Ovary (tissue), 9 donors: ENCODE results near the gene STARD9. TPM values are rescaled to one million over a fixed set of nuclear protein-coding genes. Genes with fewer than 3 reads are reported as not detected.

ENCODE experiments used
- DNase-seq, 5 donors: peaks; one replicate each; pipeline ENCODE4 v3.0.0-alpha.2; 2019 to 2020
- H3K27ac ChIP-seq, 2 donors: fragments of 200-600 bp; one replicate each; pipeline versions ENCODE4 v1.5.1 to v1.8.0; 2019 to 2022
- H3K27me3 ChIP-seq: fragments of 200-600 bp; one replicate; pipeline ENCODE4 v1.8.0; 2022
- H3K36me3 ChIP-seq: fragments of 200-600 bp; sonication (generic); one replicate; pipeline ENCODE4 v1.5.1; 2019
- H3K4me1 ChIP-seq: one replicate; pipeline ENCODE4 v1.8.1; 2013; ENCODE audit warnings: mild to moderate bottlenecking, moderate library complexity; ENCODE audit not compliant: insufficient read depth
- H3K4me3 ChIP-seq: fragments of 200-600 bp; sonication (generic); one replicate; pipeline ENCODE4 v1.5.1; 2017
- H3K9me3 ChIP-seq, 2 donors: fragments of 200-600 bp in 1 of 2; sonication (generic) in 1 of 2; one replicate each; pipeline versions ENCODE4 v1.5.1 to v1.8.1; 2013 to 2019; ENCODE audit warnings: mild to moderate bottlenecking in 1 of 2, moderate library complexity in 1 of 2
- CTCF ChIP-seq, 3 donors: fragments of 450-650 bp in 2 of 3; fragments of 200-600 bp in 1 of 3; IDR thresholded peaks; one replicate each; pipeline versions ENCODE4 v1.5.1 to v1.8.0; 2016 to 2022; ENCODE audit warnings: antibody characterized with exemption in 3 of 3, mild to moderate bottlenecking in 1 of 3
- EP300 ChIP-seq: sonication (generic); formaldehyde crosslinking; IDR thresholded peaks from one replicate; pipeline ENCODE4 v1.6.1; 2017; ENCODE audit warnings: antibody characterized with exemption
- POLR2A ChIP-seq: fragments of 450-650 bp; IDR thresholded peaks from one replicate; pipeline ENCODE4 v1.6.1; 2017; ENCODE audit warnings: antibody characterized with exemption, mild to moderate bottlenecking, moderate library complexity
- WGBS, 3 donors: extraction: QIAGEN DNeasy Blood & Tissue Kit in 1 of 3; methylation state at CpG; one replicate each; pipeline versions ENCODE4 v1.1.5 to v1.1.7; 2013 to 2017; 5-methylcytosine and 5-hydroxymethylcytosine counted together
- intact Hi-C, 4 donors: fragments of 100-400 bp; cut with DNase I; formaldehyde crosslinking; loops; one replicate each; pipeline versions ENCODE4 v1.11.0 to v1.15.1; 2022 to 2023
- polyA plus RNA-seq, 2 donors: library from polyadenylated mRNA; stranded (reverse); fragments of 200-250 nt in 1 of 2; fragments of 350-450 nt in 1 of 2; fragmentation: Illumina TruSeq in 1 of 2; extraction: RNeasy Lipid Tissue Mini Kit (QIAGEN cat#74804) in 1 of 2; gene quantifications; one replicate each; pipeline ENCODE4 v1.2.3, GENCODE V29; 2013 to 2014
- total RNA-seq, 7 donors: library from RNA; depleted of rRNA in 2 of 7; stranded (reverse); fragments of >200 nt in 2 of 7; fragmentation: NEBNext Ultra II Directional in 3 of 7; extraction: Animal tissue kit (Norgen Biotek cat#: 25700) in 3 of 7; gene quantifications; one replicate each; pipeline versions ENCODE4 v1.1.0 to v1.2.4, GENCODE V29; 2016 to 2023
- donor health status: DM: no; HTN: no; CAD: no; lungs with moderate emphysema.
- donor health status: DM: no; HTN: no; CAD: no.
- donor health status: Bipolar disorder and iron deficiency.
- donor health status: DM: yes; HTN: yes; CAD: no.
- donor health status: DM: no; HTN: no; CAD: no.
- donor health status: DM: yes; HTN: yes; CAD: no.

Gene STARD9
- total and polyA plus RNA-seq, 9 donors, result 11.3 to 40.3 (median 29.4) TPM

DNA sequence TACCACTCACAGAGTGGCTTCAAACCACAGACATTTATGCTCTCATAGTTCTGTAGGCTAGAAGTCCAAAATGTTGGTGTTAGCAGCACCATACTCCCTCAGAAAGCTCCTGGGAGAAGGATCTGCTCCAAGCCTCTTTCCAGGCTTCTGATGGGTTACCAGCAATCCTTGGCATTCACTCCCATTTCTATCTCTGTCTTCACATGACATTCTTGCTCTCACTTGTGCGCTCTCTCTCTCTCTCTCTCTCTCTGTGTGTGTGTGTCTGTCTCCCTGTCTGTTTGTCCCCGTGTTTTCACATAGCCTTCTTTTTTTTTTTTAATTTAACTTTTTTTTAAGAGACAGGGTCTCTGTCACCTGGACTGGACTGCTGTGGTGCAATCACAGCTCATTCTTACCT is 135.3 kb downstream of the STARD9 start:
- Histone ChIP-seq H3K9me3 (no peaks in the 10 kb centered on the region), H3K4me3 (no peak overlapping the region), H3K36me3 (no peaks in the 10 kb centered on the region), H3K4me1 (no peaks in the 10 kb centered on the region), H3K27me3 (no peaks in the 10 kb centered on the region), H3K27ac (no peak overlapping the region)
- WGBS, 3 donors, result 77 to 85% (median 80%) methylated on average over 2 of the region's 2 CpGs
- no peak for TF ChIP-seq EP300
- DNase-seq, result no peak
- intact Hi-C loops, result no loop called here

DNA sequence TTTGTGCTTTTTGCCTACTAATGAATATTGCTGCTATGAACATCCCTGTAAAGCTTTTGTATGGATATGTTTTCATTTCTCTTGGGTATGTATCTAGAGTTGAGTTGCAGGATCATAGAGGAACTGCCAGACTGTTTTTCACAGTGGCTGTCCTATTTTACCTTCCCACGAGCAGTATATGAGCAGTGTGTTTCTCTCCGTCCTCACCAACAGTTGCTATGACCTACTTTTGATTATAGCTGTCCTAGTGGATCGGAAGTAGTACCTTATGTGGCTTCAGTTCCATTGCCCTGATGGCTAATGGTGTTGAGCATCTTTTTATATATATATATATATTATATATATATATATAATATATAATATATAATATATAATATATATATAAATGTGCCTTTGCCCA is 136.3 kb downstream of the STARD9 start:
- Histone ChIP-seq H3K27ac (no peak overlapping the region), H3K4me1 (no peaks in the 10 kb centered on the region), H3K4me3 (no peak overlapping the region), H3K9me3 (no peaks in the 10 kb centered on the region), H3K27me3 (no peaks in the 10 kb centered on the region), H3K36me3 (no peaks in the 10 kb centered on the region)
- TF ChIP-seq CTCF (IDR thresholded peaks at IDR 0.05) (no peak), EP300 (no peak), POLR2A (no peak)
- 92 to 95% (median 92%) methylated on average over 3 of the region's 3 CpGs for WGBS, 3 donors
- DNase-seq, result no peak
- intact Hi-C loops, result no loop called here

DNA sequence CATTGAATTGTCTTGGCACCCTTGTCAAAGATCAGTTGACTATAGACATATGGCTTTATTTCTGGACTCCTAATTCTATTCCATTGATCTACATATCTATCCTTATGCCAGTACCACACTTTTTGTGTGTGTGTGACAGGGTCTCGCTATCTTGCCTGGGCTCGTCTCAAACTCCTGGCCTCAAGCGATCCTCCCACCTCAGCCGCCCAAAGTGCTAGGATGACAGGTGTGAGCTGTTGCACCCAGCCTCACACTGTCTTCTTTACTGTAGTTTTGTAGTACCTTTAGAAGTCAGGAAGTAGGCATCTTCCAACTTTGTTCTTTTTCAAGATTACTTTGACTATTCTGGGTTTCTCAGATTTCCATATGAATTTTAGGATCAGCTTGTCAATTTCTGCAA is 137.2 kb downstream of the STARD9 start:
- 92 to 97% (median 94%) methylated on average over 4 of the region's 4 CpGs for WGBS, 3 donors
- Histone ChIP-seq H3K27me3 (no peaks in the 10 kb centered on the region), H3K4me3 (no peak overlapping the region), H3K4me1 (no peaks in the 10 kb centered on the region), H3K9me3 (no peaks in the 10 kb centered on the region), H3K36me3 (no peaks in the 10 kb centered on the region), H3K27ac (no peak overlapping the region)
- TF ChIP-seq POLR2A (no peak), CTCF (IDR thresholded peaks at IDR 0.05) (no peak), EP300 (no peak)
- DNase-seq, result no peak
- intact Hi-C loops, result no loop called here

DNA sequence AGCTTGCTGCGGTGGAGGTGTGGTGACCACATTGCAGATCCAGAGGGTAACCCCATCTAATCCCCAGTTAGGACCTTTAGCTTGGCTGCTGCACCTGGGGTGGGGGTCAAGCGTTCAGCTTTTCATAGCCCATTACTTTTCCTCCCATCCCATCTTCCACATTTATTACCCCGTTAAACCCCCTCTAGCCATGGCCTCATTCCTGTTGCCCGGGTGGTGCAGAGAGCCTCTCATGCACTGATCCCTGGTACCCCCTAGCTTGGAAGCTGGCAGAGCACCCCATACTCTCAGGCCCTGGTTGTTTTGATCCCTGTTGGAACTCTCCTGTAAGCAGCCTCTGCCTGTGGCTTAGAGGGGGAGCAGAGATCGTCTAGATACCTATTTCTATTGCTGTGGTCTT is 140.7 kb downstream of the STARD9 start:
- 92 to 94% (median 94%) methylated on average over 5 of the region's 5 CpGs for WGBS, 3 donors
- H3K36me3 ChIP-seq, result no peaks in the 10 kb centered on the region
- H3K27ac ChIP-seq, result no peak overlapping the region
- no peaks in the 10 kb centered on the region for H3K27me3 ChIP-seq
- intact Hi-C loops, result no loop called here
- TF ChIP-seq EP300 (no peak), CTCF (IDR thresholded peaks at IDR 0.05) (no peak), POLR2A (no peak)
- no peak overlapping the region for H3K4me3 ChIP-seq
- no peaks in the 10 kb centered on the region for H3K4me1 ChIP-seq
- DNase-seq, result peak in 1 of 5 donors; percentile 12
- H3K9me3 ChIP-seq, result no peaks in the 10 kb centered on the region

GRCh38 chr15:42716626-42717025 is 141.2 kb downstream of the STARD9 start:
- no peak overlapping the region for H3K4me3 ChIP-seq
- H3K9me3 ChIP-seq, result no peaks in the 10 kb centered on the region
- intact Hi-C loops, result no loop called here
- H3K36me3 ChIP-seq, result no peaks in the 10 kb centered on the region
- TF ChIP-seq POLR2A (no peak), EP300 (no peak), CTCF (IDR thresholded peaks at IDR 0.05) (no peak)
- no peak overlapping the region for H3K27ac ChIP-seq
- no peaks in the 10 kb centered on the region for H3K27me3 ChIP-seq
- 98 to 100% (median 100%) methylated on average over 2 of the region's 2 CpGs for WGBS, 3 donors
- DNase-seq, result no peak
- no peaks in the 10 kb centered on the region for H3K4me1 ChIP-seq
